ENCODE measurements around the gene TSSK6.

The TSSK6 gene

DNA sequence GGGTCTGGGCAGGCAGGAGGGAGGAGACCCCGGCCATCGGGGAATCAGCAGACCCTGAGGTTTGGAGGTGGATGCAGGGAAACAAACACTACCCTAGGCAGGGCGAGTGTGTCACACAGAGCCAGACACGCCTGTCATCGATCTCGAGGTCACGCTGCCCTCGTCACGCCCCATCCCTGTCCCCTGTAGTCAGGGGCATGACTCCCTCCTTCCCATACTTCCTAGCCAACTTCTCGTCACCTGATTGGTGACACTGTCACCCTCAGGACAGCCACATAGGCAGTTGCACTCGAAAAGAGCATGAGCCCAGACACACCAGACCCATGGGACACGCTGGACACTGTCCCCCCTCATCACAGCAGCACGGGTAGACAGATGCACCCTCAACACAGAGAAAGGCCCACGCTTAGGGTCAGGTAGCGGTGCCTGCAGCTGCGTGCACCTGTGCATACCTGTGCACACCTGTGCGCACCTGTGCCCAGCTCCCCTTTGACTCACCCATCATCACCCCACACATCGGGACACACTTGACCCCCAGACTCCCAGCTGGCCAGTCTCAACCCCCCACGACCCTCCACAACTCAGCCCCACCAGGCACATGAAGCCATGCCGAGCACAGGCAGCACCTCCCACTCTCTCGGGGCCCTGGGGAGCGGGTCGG, 34.6 kb upstream of the TSSK6 start:
- no peak for TF ChIP-seq ZNF274 (IDR thresholded peaks at IDR 0.05; ENCODE audit: low read depth, low read length)
- H3K4me3 ChIP-seq (ENCODE audit: low read length): no peak overlapping the region

DNA sequence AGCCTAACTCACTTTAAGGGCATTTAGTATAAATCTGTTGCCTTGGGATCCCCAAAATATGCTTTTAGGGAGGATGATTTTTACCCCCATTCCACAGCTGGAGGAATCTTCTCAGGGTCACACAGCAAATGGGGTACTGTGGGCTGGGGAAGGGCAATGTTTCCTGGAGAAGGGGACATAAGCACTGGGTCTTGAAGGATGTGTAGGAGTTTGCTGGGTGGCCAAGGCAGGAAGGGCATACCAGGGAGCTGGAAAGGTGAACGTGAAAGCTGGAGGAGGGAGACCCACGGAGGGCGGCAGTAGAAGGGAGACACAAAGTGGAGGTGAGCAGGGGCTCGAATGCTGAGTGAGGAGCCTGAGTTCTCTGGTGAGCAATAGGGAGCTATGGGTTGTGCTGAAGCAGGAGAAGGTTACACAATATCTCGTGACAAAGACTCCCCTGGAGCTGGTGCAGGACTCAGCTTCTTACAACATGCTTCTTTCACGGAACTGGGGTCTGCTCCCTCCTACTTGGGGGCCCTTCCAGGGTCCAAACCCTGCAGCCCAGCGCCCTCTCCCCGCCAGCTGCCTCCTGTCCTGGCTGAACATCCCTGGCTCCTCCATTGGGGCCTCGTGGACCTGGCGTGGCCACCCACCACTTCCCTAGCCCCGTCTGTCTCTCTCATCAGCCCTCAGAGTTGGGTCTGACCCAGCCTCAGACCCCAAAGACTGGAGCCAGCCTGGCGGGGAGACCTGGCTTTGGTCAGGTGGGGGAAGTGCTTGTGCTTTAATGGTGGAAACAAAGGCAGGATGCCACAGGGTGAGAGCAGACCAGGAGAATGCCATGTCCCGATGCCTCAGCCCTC, 33.8 kb upstream of the TSSK6 start:
- H3K4me3 ChIP-seq (ENCODE audit: low read length): no peak overlapping the region
- no peak for TF ChIP-seq ZNF274 (IDR thresholded peaks at IDR 0.05; ENCODE audit: low read depth, low read length)

GRCh38 chr19:19547674-19548336, 32.5 kb upstream of the TSSK6 start:
- TF ChIP-seq ZNF274 (IDR thresholded peaks at IDR 0.05; ENCODE audit: low read depth, low read length): no peak
- no peak overlapping the region for H3K4me3 ChIP-seq (ENCODE audit: low read length)

- TF ChIP-seq ZNF274 (IDR thresholded peaks at IDR 0.05; ENCODE audit: low read depth, low read length): no peak
Measured at GRCh38 chr19:19546751-19547162, 31.4 kb upstream of the TSSK6 start.

DNA sequence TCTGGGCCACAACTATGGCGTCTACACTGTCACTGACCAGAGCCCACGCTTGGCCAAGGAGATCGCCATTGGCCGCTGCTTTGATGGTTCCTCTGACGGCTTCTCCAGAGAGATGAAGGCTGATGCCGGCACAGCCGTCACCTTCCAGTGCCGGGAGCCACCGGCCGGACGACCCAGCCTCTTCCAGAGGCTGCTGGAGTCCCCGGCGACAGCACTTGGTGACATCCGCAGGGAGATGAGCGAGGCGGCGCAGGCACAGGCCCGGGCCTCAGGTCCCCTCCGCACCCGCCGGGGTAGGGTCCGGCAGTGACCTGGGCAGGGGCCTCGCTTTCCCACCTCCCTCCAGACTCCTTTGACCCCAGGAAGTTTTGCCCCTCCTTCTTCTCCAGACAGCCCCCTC, 30.4 kb upstream of the TSSK6 start:
- H3K4me3 ChIP-seq (ENCODE audit: low read length): no peak overlapping the region
- TF ChIP-seq ZNF274 (IDR thresholded peaks at IDR 0.05; ENCODE audit: low read depth, low read length): no peak

More at GRCh38 chr19:19546751-19547162, 31.4 kb upstream of the TSSK6 start:
- H3K4me3 ChIP-seq (ENCODE audit: low read length): no peak overlapping the region

GRCh38 chr19:19544954-19545591, 29.7 kb upstream of the TSSK6 start:
- TF ChIP-seq ZNF274 (IDR thresholded peaks at IDR 0.05; ENCODE audit: low read depth, low read length): no peak
- no peak overlapping the region for H3K4me3 ChIP-seq (ENCODE audit: low read length)

- H3K4me3 ChIP-seq (ENCODE audit: low read length): no peak overlapping the region
- no peak for TF ChIP-seq ZNF274 (IDR thresholded peaks at IDR 0.05; ENCODE audit: low read depth, low read length)
Measured at GRCh38 chr19:19544257-19544953, 29.1 kb upstream of the TSSK6 start.

- no peak overlapping the region for H3K4me3 ChIP-seq (ENCODE audit: low read length)
- no peak for TF ChIP-seq ZNF274 (IDR thresholded peaks at IDR 0.05; ENCODE audit: low read depth, low read length)
Measured at GRCh38 chr19:19543640-19544039, 28.3 kb upstream of the TSSK6 start.

GRCh38 chr19:19543101-19543500, 27.8 kb upstream of the TSSK6 start:
- TF ChIP-seq ZNF274 (IDR thresholded peaks at IDR 0.05; ENCODE audit: low read depth, low read length): no peak
- H3K4me3 ChIP-seq (ENCODE audit: low read length): no peak overlapping the region

DNA sequence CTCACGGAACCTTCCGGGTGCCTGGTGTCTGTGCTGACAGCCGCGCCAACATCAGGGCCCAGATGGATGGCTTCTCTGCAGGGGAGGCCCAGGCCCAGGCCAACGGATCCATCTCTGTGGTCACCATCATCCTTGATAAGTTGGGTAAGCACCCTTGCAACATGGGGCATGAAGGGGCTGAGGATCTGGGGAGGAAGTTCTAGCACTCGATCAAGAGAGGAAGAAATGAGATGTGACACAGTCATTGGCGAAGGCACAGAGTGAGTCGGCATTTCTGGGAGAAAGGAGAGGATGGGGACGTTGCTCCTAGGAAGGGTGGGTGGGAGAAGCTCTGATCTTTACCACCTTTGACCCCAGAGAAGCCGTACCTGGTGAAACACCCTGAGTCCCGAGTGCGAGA, 27.2 kb upstream of the TSSK6 start:
- no peak overlapping the region for H3K4me3 ChIP-seq (ENCODE audit: low read length)
- TF ChIP-seq ZNF274 (IDR thresholded peaks at IDR 0.05; ENCODE audit: low read depth, low read length): no peak

DNA sequence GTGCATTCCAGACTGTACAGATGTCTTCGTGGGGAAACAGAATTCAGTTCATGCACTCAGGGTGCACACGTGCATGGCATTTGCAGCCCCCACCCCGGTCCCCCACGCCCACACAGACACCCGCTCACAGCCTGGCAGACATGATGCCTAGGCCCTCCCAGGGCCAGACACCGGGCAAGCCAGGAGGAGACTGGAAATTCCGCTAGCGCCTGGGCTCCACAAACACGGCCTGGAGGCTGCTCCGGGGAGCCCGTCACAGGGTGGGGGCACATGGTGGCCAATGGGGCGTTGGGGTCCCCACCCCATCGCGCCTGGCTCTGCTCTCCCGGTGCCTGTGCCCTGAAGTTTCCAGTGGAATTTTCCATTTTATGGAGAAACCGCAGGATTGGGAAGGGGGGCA, 26.3 kb upstream of the TSSK6 start:
- TF ChIP-seq ZNF274 (IDR thresholded peaks at IDR 0.05; ENCODE audit: low read depth, low read length): no peak

GRCh38 chr19:19540715-19541515, 25.6 kb upstream of the TSSK6 start:
- no peak for TF ChIP-seq ZNF274 (IDR thresholded peaks at IDR 0.05; ENCODE audit: low read depth, low read length)
- H3K4me3 ChIP-seq (ENCODE audit: low read length): no peak overlapping the region; the same call in 1 of the 2 replicates

More for the DNA sequence above, 26.3 kb upstream of the TSSK6 start:
- no peak overlapping the region for H3K4me3 ChIP-seq (ENCODE audit: low read length)
